ENCODE measurements around the gene STEAP4. TPM values are rescaled to one million over a fixed set of nuclear protein-coding genes. Genes with fewer than 3 reads are reported as not detected.

STEAP4 gene
- total RNA-seq, 1 experiment from 2014 or later, result 0.17 TPM

GRCh38 chr7:88256906-88257305 is 49.8 kb downstream of the STEAP4 start:
- H3K4me3 Mint-ChIP-seq, result no peak overlapping the region
- ChIA-PET POLR2A (no interaction called here), CTCF (no interaction called here)
- H3K9me3 Mint-ChIP-seq, result peaks cover 22% of the 10 kb centered on the region
- H3K4me1 Mint-ChIP-seq, result no peaks in the 10 kb centered on the region
- TF ChIP-seq TP53 (CRISPR knock-in tag; IDR thresholded peaks at IDR 0.05), result no peak
- no peak for TF ChIP-seq ESRRA (CRISPR knock-in tag; IDR thresholded peaks at IDR 0.05; ENCODE audit: borderline replicate concordance)
- TF ChIP-seq NR1H2 (CRISPR knock-in tag; IDR thresholded peaks at IDR 0.05), result no peak
- TF ChIP-seq FOXP1 (CRISPR knock-in tag; IDR thresholded peaks at IDR 0.05; ENCODE audit: borderline replicate concordance), result no peak
- TF ChIP-seq ZNF671 (CRISPR knock-in tag; IDR thresholded peaks at IDR 0.05), result no peak
- TF ChIP-seq SOX15 (CRISPR knock-in tag; IDR thresholded peaks at IDR 0.05), result no peak
- no peak for TF ChIP-seq CDX4 (CRISPR knock-in tag; IDR thresholded peaks at IDR 0.05; ENCODE audit: borderline replicate concordance)
- no peaks in the 10 kb centered on the region; the same call in 1 of the 2 replicates for H3K27me3 Mint-ChIP-seq (ENCODE audit: low read depth)
- H3K27ac Mint-ChIP-seq, result no peak overlapping the region
- DNase-seq (ENCODE audit: low spot score) (no peak), ATAC-seq (no peak)
- H3K36me3 Mint-ChIP-seq, result peaks cover 19% of the 10 kb centered on the region

DNA sequence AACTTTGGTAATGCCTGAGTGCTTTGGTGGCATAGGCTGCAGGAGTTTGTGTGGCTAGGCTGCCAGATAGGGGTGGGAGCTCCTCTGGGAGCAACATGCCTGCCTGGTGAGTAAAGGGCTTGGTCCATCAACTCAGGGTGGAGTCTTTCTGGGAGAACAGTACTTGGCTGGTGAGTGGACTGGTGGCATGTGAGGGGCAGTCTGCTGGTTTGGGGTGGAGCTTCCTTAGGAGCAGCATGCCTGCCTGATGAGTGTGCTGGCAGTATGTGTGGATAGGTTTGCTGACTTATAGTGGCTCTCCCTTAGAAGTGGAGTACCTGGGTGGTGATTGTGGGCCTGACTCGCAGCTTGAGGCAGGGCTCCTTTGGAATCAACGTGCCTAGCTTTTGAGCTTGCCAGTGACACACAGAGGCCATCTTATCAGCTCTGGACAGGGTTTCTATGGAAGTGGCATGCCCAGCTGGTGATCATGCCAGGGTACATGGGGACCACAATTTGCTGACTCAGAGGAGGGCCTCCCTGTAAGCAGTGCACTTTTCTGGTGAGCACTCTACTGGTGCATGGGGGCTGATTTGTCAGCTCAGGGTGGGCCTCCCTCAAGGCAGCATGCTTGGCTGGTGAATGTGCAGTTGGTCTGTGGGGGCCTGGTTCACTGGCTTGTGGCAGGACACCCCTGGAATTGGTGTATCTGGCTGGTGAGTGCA is 51.8 kb downstream of the STEAP4 start:
- DNase-seq (ENCODE audit: low spot score), result no peak
- Mint-ChIP-seq H3K4me3 (no peak overlapping the region), H3K36me3 (peaks cover 17% of the 10 kb centered on the region), H3K27ac (no peak overlapping the region), H3K27me3 (ENCODE audit: low read depth) (no peaks in the 10 kb centered on the region), H3K9me3 (peaks cover 29% of the 10 kb centered on the region), H3K4me1 (no peaks in the 10 kb centered on the region)
- CTCF ChIA-PET, result no interaction called here
- no peak for ATAC-seq
- no peak for TF ChIP-seq ELF4 (CRISPR knock-in tag; IDR thresholded peaks at IDR 0.05; ENCODE audit: low read depth)
- no peak for TF ChIP-seq RELA (CRISPR knock-in tag; IDR thresholded peaks at IDR 0.05; ENCODE audit: borderline replicate concordance)
- TF ChIP-seq TEAD4 (CRISPR knock-in tag; IDR thresholded peaks at IDR 0.05), result no peak
- no peak for TF ChIP-seq E2F5 (CRISPR knock-in tag; IDR thresholded peaks at IDR 0.05)
- TF ChIP-seq FOXP4 (CRISPR knock-in tag; IDR thresholded peaks at IDR 0.05), result no peak
- no peak for TF ChIP-seq NR2C2 (CRISPR knock-in tag; IDR thresholded peaks at IDR 0.05)
- TF ChIP-seq ZNF416 (CRISPR knock-in tag; IDR thresholded peaks at IDR 0.05), result no peak
- no peak for TF ChIP-seq MXD4 (CRISPR knock-in tag; IDR thresholded peaks at IDR 0.05; ENCODE audit: borderline replicate concordance)
- POLR2A ChIA-PET, result no interaction called here

DNA sequence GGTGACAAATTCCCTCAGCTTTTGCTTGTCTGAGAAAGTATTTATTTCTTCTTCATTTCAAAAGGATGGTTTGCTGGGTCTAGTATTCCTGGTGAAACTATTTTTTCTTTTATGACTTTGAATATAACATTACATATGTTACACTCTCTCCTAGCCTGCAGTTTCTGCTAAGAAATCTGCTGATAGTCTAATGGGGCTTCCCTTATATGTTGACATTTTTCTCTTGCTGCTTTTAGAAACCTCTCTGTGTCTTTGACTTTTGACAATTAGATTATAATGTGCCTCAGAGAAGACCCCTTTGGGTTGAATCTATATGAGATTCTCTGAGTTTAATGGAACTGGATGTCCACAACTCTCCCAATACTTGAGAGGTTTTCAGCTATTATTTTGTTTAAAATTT is 53.1 kb downstream of the STEAP4 start:
- H3K36me3 Mint-ChIP-seq, result peaks cover 17% of the 10 kb centered on the region

More for the DNA sequence above, 53.1 kb downstream of the STEAP4 start:
- DNase-seq (ENCODE audit: low spot score) (no peak), ATAC-seq (no peak)
- H3K9me3 Mint-ChIP-seq, result peaks cover 29% of the 10 kb centered on the region
- CTCF ChIA-PET, result interaction anchor here (1.0 kb wide), 1 partner anchor 92 kb away, joined by 4 read pairs; no protein-coding TSS in a partner anchor
- H3K4me1 Mint-ChIP-seq, result no peaks in the 10 kb centered on the region
- POLR2A ChIA-PET, result no interaction called here
- no peak overlapping the region for H3K27ac Mint-ChIP-seq
- H3K27me3 Mint-ChIP-seq (ENCODE audit: low read depth), result no peaks in the 10 kb centered on the region
- H3K4me3 Mint-ChIP-seq, result no peak overlapping the region
- no peak for TF ChIP-seq JAZF1 (CRISPR knock-in tag; IDR thresholded peaks at IDR 0.05)
- TF ChIP-seq, protein P1, sequence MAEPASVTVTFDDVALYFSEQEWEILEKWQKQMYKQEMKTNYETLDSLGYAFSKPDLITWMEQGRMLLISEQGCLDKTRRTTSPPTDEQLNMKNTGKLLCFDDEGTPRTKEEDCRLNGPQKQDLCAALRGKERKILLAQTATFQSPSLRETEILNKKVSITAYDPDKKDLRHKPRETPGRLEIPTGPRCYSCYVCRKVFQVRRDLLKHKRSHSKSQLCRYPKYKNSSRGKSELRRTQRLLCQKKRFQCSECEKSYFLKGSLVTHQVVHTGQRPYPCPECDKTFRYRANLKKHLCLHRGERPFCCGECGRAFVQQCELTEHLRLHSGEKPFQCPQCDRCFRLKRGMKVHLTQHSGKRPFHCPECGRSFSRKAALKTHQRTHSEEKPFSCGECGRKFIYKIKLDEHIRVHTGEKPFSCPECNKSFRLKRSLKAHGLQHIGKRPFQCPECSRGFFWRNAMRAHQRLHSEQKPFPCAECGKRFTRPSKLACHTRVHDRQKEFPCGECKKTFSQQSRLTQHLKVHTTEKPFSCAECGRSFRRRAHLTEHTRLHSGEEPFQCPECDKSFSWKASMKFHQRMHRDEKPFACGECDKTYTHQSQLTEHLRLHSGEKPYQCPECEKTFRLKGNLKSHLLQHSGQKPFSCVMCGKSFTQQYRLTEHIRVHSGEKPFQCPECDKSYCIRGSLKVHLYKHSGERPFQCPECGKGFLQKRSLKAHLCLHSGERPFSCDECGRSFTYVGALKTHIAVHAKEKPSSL (CRISPR knock-in tag; conservative IDR thresholded peaks at IDR 0.05), result no peak
